GM12873 (cell line): ENCODE measurements around the gene PPP1CC.

Source experiments
- CTCF ChIP-seq: IDR thresholded peaks from 2 replicates; pipeline ENCODE4 v1.5.1; 2012; ENCODE audit warnings: low read depth, mild to moderate bottlenecking, moderate library complexity, low read length, control low read depth; ENCODE audit not compliant: insufficient read depth; ENCODE audit errors: missing control alignments

Gene PPP1CC

GRCh38 chr12:110743571-110744093 lies 941 bp upstream of the PPP1CC start:
- no peak for TF ChIP-seq CTCF

- TF ChIP-seq CTCF = no peak
Observed at GRCh38 chr12:110742096-110742717, 484 bp downstream of the PPP1CC start.

- no peak for TF ChIP-seq CTCF
Observed at GRCh38 chr12:110741341-110742095, 1.2 kb downstream of the PPP1CC start.

GRCh38 chr12:110739894-110740293 lies 2.8 kb downstream of the PPP1CC start:
- TF ChIP-seq CTCF = no peak

- no peak for TF ChIP-seq CTCF
Observed at GRCh38 chr12:110739488-110739887, 3.2 kb downstream of the PPP1CC start.

- TF ChIP-seq CTCF = no peak
Observed at GRCh38 chr12:110737532-110737931, 5.2 kb downstream of the PPP1CC start.

GRCh38 chr12:110733900-110734299 lies 8.8 kb downstream of the PPP1CC start:
- no peak for TF ChIP-seq CTCF
